Neural crest cell (in vitro differentiated cells): ENCODE data around the gene POMGNT2. TPM values are rescaled to one million over a fixed set of nuclear protein-coding genes. Genes with fewer than 3 reads are reported as not detected.

ENCODE experiments used
- DNase-seq: peaks from one replicate; pipeline ENCODE4 v3.0.0; 2021; ENCODE audit warnings: low read depth, mixed read lengths, low spot score
- H3K27ac Mint-ChIP-seq: one replicate; pipeline ENCODE4 v1.8.0; 2021; ENCODE audit warnings: mild to moderate bottlenecking, mixed read lengths; ENCODE audit not compliant: unreplicated experiment
- H3K27me3 Mint-ChIP-seq: 2 replicates; pipeline ENCODE4 v1.8.0; 2021; ENCODE audit warnings: low read depth, mild to moderate bottlenecking, mixed read lengths
- H3K36me3 Mint-ChIP-seq: 2 replicates; pipeline ENCODE4 v1.8.0; 2021; ENCODE audit warnings: low read depth, mild to moderate bottlenecking, mixed read lengths
- H3K4me1 Mint-ChIP-seq: 2 replicates; pipeline ENCODE4 v1.8.0; 2021; ENCODE audit warnings: mixed read lengths
- H3K4me3 Mint-ChIP-seq: one replicate; pipeline ENCODE4 v1.8.0; 2021; ENCODE audit warnings: mild to moderate bottlenecking, mixed read lengths
- H3K9me3 Mint-ChIP-seq: 2 replicates; pipeline ENCODE4 v1.8.0; 2021; ENCODE audit warnings: mixed read lengths
- total RNA-seq: library from RNA; stranded (reverse); gene quantifications from 2 replicates; pipeline ENCODE4 v1.2.1, GENCODE V29; 2021
- TF ChIP-seq, protein P1 (sequence below): fragments of 200-600 bp; sonication (generic); conservative IDR thresholded peaks from 2 replicates; pipeline ENCODE4 v1.5.0; 2021; ENCODE audit warnings: antibody characterized with exemption, mild to moderate bottlenecking

The POMGNT2 gene
- total RNA-seq, 1 donor from 2014 or later: 20.4 TPM

GRCh38 chr3:43132193-43132592 lies 26.3 kb upstream of the POMGNT2 start:
- Mint-ChIP-seq H3K27me3 (no peaks in the 10 kb centered on the region), H3K4me1 (no peaks in the 10 kb centered on the region), H3K36me3 (no peaks in the 10 kb centered on the region), H3K27ac (no peak overlapping the region), H3K4me3 (no peak overlapping the region), H3K9me3 (peaks cover 4% of the 10 kb centered on the region)
- TF ChIP-seq, protein P1, sequence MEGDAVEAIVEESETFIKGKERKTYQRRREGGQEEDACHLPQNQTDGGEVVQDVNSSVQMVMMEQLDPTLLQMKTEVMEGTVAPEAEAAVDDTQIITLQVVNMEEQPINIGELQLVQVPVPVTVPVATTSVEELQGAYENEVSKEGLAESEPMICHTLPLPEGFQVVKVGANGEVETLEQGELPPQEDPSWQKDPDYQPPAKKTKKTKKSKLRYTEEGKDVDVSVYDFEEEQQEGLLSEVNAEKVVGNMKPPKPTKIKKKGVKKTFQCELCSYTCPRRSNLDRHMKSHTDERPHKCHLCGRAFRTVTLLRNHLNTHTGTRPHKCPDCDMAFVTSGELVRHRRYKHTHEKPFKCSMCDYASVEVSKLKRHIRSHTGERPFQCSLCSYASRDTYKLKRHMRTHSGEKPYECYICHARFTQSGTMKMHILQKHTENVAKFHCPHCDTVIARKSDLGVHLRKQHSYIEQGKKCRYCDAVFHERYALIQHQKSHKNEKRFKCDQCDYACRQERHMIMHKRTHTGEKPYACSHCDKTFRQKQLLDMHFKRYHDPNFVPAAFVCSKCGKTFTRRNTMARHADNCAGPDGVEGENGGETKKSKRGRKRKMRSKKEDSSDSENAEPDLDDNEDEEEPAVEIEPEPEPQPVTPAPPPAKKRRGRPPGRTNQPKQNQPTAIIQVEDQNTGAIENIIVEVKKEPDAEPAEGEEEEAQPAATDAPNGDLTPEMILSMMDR: no peak
- no peak for DNase-seq

DNA sequence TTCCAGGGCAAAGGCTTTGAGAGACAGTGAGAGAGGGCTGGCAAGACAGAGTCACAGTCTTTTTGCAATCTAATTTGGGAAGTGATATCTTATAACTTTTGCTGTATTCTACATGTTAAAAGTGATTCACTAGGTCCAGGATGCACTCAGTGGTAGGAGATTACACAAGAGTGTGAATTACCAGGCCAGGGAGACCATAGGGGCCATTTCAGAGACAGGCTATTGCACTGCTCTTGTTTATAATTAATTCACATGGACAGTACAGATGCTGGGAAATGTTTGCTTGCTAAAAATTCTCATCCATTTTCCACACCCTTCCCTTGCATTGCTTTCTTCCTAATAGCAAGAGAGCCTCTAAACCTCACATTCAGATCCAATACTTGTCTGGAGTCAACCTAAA lies 22.6 kb upstream of the POMGNT2 start:
- H3K36me3 Mint-ChIP-seq: peaks cover 3% of the 10 kb centered on the region
- no peaks in the 10 kb centered on the region for H3K27me3 Mint-ChIP-seq
- H3K4me1 Mint-ChIP-seq: no peaks in the 10 kb centered on the region
- H3K4me3 Mint-ChIP-seq: no peak overlapping the region
- no peak overlapping the region for H3K27ac Mint-ChIP-seq
- no peak for DNase-seq
- TF ChIP-seq, protein P1: no peak
- peaks cover 3% of the 10 kb centered on the region for H3K9me3 Mint-ChIP-seq

DNA sequence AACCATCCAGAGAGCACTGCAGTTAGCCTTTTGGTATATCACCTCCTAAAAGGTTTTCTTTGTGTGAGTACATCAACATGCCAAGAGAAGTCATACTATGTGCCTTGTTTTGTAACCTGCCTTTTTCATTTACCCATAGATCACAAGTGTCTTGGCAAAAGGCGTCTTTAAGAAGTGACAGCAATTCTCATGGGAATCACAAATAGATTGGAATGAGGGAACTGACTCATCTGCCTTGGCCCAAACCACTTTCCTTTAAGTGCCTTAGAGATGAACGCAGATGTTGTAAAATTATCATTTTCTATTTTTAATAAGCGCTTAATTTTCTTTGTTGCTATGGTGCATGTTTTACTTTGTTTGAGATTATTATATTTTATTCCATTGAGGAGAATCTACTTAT lies 20.7 kb upstream of the POMGNT2 start:
- DNase-seq: no peak
- H3K4me1 Mint-ChIP-seq: no peaks in the 10 kb centered on the region
- H3K4me3 Mint-ChIP-seq: no peak overlapping the region
- peaks cover 5% of the 10 kb centered on the region for H3K27me3 Mint-ChIP-seq
- H3K36me3 Mint-ChIP-seq: peaks cover 3% of the 10 kb centered on the region
- TF ChIP-seq, protein P1: no peak
- no peak overlapping the region for H3K27ac Mint-ChIP-seq
- peaks cover 3% of the 10 kb centered on the region for H3K9me3 Mint-ChIP-seq

- H3K4me1 Mint-ChIP-seq: no peaks in the 10 kb centered on the region
- peaks cover 3% of the 10 kb centered on the region for H3K9me3 Mint-ChIP-seq
- no peak overlapping the region for H3K27ac Mint-ChIP-seq
- TF ChIP-seq, protein P1: no peak
- peaks cover 3% of the 10 kb centered on the region for H3K36me3 Mint-ChIP-seq
- no peak for DNase-seq
- H3K27me3 Mint-ChIP-seq: peaks cover 6% of the 10 kb centered on the region
- no peak overlapping the region for H3K4me3 Mint-ChIP-seq
Measured at GRCh38 chr3:43123895-43124294, 18.0 kb upstream of the POMGNT2 start.

- TF ChIP-seq, protein P1: no peak
- H3K4me3 Mint-ChIP-seq: no peak overlapping the region
- no peak overlapping the region for H3K27ac Mint-ChIP-seq
- H3K27me3 Mint-ChIP-seq: peaks cover 8% of the 10 kb centered on the region
- H3K4me1 Mint-ChIP-seq: no peaks in the 10 kb centered on the region
- no peak for DNase-seq
- peaks cover 3% of the 10 kb centered on the region for H3K9me3 Mint-ChIP-seq
- peaks cover 3% of the 10 kb centered on the region for H3K36me3 Mint-ChIP-seq
Measured at GRCh38 chr3:43120937-43121336, 15.1 kb upstream of the POMGNT2 start.

DNA sequence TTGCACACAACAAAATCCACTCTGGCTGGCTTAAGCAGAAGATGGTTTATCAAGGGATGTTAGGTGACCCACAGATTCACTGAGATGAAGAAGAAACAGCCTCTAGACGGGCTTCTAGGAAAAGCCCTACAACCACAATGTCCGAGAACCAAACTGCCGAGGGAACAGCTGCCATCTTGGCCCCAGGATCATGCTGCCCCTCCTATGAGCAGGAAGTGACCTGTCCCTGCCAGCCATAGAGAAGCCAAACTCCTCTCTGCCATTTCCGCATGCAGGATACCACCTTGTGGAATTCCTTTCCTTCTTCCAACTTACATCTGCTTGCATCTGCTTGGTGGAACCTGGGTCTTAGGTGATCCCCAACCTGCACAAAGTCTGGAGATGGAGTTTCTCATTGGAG lies 11.4 kb upstream of the POMGNT2 start:
- no peak overlapping the region for H3K4me3 Mint-ChIP-seq
- H3K36me3 Mint-ChIP-seq: no peaks in the 10 kb centered on the region
- no peak for DNase-seq
- no peaks in the 10 kb centered on the region for H3K4me1 Mint-ChIP-seq
- no peaks in the 10 kb centered on the region for H3K9me3 Mint-ChIP-seq
- TF ChIP-seq, protein P1: no peak
- H3K27ac Mint-ChIP-seq: no peak overlapping the region
- H3K27me3 Mint-ChIP-seq: peaks cover 12% of the 10 kb centered on the region
